ENCODE measurements around the gene AKR1E2.

DNA sequence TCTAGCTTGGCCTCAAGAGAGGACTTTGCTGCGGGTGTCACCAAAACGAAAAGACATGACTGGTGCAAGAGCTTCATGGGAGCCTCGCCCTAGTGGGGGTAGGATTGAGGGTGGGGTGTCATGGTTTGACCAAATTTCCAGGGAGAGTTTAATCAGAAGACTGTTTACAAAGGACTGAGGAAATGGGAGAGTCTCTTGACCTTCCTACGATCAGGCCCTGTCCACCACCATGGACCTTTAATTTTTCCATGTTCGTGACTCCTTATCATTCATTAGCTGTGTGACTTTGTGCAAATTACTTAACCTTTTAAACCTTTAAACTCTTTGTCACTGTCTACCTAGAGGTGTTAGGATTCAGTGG lies 23.0 kb downstream of the AKR1E2 start:
- TF ChIP-seq, protein P1, sequence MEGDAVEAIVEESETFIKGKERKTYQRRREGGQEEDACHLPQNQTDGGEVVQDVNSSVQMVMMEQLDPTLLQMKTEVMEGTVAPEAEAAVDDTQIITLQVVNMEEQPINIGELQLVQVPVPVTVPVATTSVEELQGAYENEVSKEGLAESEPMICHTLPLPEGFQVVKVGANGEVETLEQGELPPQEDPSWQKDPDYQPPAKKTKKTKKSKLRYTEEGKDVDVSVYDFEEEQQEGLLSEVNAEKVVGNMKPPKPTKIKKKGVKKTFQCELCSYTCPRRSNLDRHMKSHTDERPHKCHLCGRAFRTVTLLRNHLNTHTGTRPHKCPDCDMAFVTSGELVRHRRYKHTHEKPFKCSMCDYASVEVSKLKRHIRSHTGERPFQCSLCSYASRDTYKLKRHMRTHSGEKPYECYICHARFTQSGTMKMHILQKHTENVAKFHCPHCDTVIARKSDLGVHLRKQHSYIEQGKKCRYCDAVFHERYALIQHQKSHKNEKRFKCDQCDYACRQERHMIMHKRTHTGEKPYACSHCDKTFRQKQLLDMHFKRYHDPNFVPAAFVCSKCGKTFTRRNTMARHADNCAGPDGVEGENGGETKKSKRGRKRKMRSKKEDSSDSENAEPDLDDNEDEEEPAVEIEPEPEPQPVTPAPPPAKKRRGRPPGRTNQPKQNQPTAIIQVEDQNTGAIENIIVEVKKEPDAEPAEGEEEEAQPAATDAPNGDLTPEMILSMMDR (IDR thresholded peaks at IDR 0.05): no peak
- TF ChIP-seq POLR2A (IDR thresholded peaks at IDR 0.05): no peak

Data from testis (tissue), 2 donors.